Measurements from ENCODE around the gene FBXO38.

Gene FBXO38

DNA sequence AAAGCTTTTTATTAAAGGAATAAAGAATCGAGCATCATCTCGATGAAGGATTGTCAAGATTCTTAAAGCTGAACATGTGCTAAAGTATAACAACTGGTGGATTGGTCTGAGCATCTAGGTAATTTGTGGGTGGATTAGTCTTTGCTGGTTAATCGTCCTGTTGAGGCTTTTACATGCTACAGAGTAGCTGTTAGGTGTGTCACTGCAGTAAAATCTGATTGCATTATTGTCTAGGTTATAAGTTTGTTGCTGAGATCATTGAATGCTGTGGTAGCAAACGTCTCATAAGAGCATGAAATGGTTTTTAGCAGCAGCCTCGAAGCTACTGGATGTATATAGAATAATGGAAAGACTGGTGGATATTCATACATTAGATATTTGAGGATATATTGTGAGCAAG is 7.2 kb downstream of the FBXO38 start:
- POLR2A ChIA-PET (ENCODE audit: low non-redundant PET), result no interaction called here
- TF ChIP-seq, protein P1, sequence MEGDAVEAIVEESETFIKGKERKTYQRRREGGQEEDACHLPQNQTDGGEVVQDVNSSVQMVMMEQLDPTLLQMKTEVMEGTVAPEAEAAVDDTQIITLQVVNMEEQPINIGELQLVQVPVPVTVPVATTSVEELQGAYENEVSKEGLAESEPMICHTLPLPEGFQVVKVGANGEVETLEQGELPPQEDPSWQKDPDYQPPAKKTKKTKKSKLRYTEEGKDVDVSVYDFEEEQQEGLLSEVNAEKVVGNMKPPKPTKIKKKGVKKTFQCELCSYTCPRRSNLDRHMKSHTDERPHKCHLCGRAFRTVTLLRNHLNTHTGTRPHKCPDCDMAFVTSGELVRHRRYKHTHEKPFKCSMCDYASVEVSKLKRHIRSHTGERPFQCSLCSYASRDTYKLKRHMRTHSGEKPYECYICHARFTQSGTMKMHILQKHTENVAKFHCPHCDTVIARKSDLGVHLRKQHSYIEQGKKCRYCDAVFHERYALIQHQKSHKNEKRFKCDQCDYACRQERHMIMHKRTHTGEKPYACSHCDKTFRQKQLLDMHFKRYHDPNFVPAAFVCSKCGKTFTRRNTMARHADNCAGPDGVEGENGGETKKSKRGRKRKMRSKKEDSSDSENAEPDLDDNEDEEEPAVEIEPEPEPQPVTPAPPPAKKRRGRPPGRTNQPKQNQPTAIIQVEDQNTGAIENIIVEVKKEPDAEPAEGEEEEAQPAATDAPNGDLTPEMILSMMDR (conservative IDR thresholded peaks at IDR 0.05; ENCODE audit: low read depth), result no peak
- no peak overlapping the region for H3K27ac ChIP-seq
- CTCF ChIA-PET, result interaction anchor here (0.8 kb wide), 1 partner anchor 100 kb away, joined by 3 read pairs; no protein-coding TSS in a partner anchor
- DNase-seq (ENCODE audit: low spot score), result no peak

DNA sequence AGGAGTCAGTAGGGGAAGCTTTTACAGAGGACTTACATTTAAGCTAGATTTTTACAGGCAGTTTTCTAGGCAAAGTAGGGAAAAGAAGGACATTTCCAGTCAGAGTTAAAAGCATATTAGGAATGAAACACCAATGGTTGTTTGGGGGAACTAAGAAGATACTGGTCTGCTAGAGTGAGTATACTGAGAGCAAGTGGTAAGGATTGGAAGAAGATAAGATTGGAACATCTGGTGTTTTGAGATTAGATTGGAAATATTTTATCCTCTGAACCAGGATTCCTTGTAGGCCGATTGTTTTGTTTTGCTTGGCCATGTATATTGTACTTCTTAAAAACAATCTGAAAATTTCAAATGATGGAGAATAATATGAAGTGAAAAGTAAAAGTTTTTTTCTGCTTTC is 7.7 kb downstream of the FBXO38 start:
- ChIA-PET POLR2A (ENCODE audit: low non-redundant PET) (no interaction called here), CTCF (interaction anchor here (0.8 kb wide), 1 partner anchor 100 kb away, joined by 3 read pairs; no protein-coding TSS in a partner anchor)
- TF ChIP-seq, protein P1 (conservative IDR thresholded peaks at IDR 0.05; ENCODE audit: low read depth), result no peak
- no peak overlapping the region for H3K27ac ChIP-seq
- no peak for DNase-seq (ENCODE audit: low spot score)

DNA sequence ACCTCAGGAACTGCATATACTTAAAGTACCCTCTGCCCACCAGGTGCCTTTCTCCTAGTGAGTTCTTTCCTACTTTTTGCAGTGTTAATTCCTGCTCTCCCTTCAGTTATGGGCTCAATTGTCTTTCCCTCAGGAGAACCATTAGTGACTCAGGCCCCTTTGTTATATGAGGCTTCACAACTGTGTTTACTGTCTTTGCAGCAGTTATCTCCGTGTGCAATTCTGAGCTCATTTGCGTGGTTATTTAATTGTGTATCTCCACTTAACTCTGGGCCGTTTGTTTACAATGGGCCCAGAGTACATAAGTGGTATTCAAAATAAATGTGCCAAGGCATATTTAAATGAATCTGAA is 9.6 kb downstream of the FBXO38 start:
- DNase-seq (ENCODE audit: low spot score), result no peak
- POLR2A ChIA-PET (ENCODE audit: low non-redundant PET), result no interaction called here
- no peak overlapping the region for H3K27ac ChIP-seq
- CTCF ChIA-PET, result interaction anchor here (0.8 to 0.9 kb wide), 2 partner anchors 16 to 18 kb away, joined by 3 read pairs; no protein-coding TSS in a partner anchor
- TF ChIP-seq, protein P1 (conservative IDR thresholded peaks at IDR 0.05; ENCODE audit: low read depth), result no peak

DNA sequence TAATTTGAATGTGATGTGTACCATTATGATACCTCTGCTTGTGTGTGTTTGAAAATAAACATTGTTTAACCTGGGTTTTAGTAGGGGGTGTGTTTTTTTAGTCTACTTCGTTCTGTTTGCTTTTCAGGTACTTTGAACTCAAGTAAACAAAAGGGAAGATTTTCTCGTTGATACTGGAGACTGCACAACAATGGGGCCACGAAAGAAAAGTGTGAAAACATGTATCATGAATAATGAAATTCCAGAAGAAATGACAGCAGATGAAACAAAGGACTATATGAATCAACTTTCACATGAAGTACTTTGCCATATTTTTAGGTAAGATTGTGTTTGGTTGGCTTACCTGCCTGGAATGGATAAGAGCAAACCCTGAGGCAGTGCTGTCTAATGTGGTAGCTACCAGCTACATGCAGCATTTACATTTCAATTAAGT is 10.8 kb downstream of the FBXO38 start:
- no peak for DNase-seq (ENCODE audit: low spot score)
- POLR2A ChIA-PET (ENCODE audit: low non-redundant PET), result no interaction called here
- CTCF ChIA-PET, result interaction anchor here (0.5 kb wide), 1 partner anchor 42 kb away, joined by 3 read pairs; no protein-coding TSS in a partner anchor
- TF ChIP-seq, protein P1 (conservative IDR thresholded peaks at IDR 0.05; ENCODE audit: low read depth), result no peak
- H3K27ac ChIP-seq, result no peak overlapping the region

DNA sequence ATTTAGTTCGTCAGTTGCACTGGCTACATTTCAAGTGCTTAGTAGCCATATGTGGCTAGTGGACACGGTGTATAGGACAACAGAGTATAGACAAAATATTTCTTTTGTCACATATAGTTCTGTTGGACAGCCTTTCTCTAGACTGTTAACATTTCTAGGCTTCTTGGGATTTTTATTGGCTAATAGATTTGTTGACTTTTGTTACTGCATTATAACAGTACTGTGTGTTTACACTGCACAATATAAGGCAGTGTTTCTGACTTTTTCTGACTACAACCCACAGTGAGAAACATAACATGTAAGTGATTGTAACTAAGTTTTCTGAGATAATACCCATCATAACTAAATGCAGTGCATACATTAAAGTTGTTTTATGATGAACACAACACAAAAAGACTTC is 11.3 kb downstream of the FBXO38 start:
- TF ChIP-seq, protein P1 (conservative IDR thresholded peaks at IDR 0.05; ENCODE audit: low read depth), result no peak
- POLR2A ChIA-PET (ENCODE audit: low non-redundant PET), result no interaction called here
- no peak overlapping the region for H3K27ac ChIP-seq
- no peak for DNase-seq (ENCODE audit: low spot score)
- CTCF ChIA-PET, result interaction anchor here (0.6 to 0.7 kb wide), 2 partner anchors 219 to 623 kb away, joined by 3 read pairs; no protein-coding TSS in a partner anchor

DNA sequence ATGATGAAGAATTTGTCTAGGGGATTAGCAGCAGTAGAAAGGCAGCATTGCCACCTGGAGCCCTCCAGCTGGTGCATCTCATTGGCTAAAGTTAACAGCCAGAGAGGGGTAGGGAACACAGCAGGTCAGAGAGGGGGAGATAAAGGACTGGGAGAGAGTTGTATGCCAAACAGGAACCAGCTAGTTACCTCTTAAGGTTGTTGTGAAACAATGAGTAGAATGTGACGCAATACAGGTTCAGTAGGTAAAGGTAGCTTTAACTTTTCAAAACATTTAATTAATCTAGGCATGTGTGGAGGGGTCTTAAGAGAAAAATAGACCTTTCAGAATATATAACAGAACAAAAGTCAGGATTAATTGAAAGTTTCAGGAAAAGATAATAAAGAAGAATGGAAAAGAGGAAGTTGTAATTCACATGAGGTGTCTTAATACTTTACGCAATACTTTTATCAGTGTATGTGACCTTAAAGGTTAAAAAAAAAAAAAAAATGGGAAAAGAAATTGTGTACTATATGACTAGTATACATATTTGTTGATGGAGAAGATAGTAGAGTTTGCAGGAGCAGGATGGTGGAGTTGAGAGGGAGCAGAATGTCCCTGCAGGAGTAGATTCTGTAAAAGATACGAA is 14.3 kb downstream of the FBXO38 start:
- TF ChIP-seq, protein P1 (conservative IDR thresholded peaks at IDR 0.05; ENCODE audit: low read depth), result no peak
- peak; percentile 34 for DNase-seq (ENCODE audit: low spot score)
- ChIA-PET POLR2A (ENCODE audit: low non-redundant PET) (no interaction called here), CTCF (interaction anchor here (0.6 to 0.7 kb wide), 3 partner anchors 23 to 757 kb away, joined by 3 read pairs; no protein-coding TSS in a partner anchor)
- no peak overlapping the region for H3K27ac ChIP-seq

All from RWPE1 (cell line).